Activated CD4-positive, alpha-beta T cell treated with anti-CD3 and anti-CD28 coated beads, Interleukin-2, amount 50 U/mL, for 48 hours (primary cell): ENCODE data around the gene PACSIN2.
A peak's percentile ranks its signal among the peaks of the same experiment; 100 is the strongest.

Source experiments
- DNase-seq, 2 experiments: peaks; one replicate each; pipeline ENCODE4 v3.0.0-alpha.2; 2020

Gene PACSIN2

DNA sequence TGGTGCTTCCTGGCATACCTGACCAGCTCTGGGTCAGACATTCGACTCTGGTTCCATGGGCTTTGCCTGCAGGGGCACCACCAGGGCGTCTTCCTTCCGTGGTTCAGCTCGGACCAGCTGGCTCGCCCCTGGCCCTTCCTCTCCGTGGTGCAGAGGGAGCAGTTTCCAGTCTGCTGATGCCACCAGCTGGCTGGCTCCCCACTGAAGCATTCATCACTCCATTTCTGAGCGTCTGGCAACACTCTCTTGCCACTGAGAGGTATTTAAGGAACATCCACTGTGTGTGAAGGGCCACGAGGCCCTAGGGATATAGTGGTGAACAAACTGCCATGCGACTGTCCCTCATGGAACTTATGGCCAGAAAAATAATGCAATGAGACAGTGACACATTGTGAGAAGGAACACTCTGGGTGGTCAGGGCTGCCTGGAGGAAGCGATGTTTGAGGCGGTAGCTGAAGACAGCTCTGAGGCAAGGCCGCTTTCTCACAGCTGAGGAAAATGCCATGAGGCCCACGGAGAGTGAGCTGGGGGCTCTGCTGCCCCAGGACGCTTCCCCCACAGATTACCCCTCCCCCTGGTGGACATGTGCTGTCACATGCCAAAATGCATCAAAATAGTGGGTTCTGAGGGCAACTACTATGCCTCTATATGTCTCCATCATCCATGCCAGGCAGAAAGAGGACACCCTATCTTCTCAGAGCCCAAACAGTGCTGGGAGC, 113.0 kb downstream of the PACSIN2 start:
- DNase-seq: no peak

DNA sequence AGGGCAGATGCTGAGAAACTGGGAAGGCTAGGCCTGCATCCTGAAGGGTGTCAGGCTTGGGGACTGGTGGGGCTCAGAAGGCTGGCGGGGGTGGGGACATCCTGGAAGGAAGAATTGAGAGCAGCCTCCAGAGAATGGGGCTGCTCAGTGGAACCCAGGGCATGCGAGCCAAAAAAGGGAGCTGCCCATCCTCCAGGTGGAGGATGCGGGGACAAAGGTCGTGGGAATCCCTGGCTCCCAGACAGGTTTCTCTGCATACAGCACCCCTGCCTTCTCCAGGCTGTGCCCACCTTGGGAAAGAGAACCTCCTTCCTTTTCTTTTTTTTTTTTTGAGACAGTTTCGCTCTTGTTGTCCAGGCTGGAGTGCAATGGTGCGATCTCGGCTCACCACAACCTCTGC, 117.0 kb downstream of the PACSIN2 start:
- DNase-seq: no peak

DNA sequence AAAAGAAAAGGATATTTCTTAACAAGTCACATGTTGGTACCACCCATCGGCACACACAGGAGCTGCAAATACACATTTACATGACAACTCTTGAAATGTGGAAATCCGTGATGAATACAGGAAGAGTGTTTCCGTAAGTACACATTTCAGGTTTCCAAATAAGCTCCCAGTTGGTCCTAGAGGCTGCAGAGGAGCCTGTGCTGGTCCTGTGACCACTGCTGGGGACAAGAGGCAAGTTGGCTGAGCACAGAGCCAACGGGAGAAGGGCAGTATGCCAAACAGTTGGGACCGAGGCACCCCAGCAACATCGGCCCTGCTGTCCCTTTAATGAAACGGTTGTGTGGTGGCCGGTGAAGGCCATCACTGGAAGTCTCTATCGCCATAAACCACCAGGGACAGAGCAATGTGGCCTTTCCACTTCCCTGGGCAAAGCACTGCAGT, 119.4 kb downstream of the PACSIN2 start:
- no peak for DNase-seq

DNA sequence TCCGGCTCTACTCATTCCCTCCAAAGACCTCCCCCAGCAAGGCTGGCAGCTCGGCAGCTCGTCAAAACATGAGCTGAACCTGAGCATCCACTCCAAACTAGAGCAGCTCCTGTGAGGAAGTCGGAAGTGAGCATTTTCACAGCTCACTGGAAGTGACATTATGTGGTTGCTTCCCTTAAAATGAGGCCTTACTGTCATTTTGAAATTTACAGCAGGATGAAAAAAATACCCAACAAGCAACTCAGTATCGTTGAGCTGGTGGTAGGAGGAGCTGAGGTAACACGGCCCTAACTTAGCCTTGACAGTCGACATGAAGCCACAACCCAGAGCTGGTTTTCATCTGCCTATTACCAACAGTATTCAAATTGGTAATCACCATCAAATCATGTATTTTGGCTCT, 119.9 kb downstream of the PACSIN2 start:
- DNase-seq: peak; percentile 15 to 28

DNA sequence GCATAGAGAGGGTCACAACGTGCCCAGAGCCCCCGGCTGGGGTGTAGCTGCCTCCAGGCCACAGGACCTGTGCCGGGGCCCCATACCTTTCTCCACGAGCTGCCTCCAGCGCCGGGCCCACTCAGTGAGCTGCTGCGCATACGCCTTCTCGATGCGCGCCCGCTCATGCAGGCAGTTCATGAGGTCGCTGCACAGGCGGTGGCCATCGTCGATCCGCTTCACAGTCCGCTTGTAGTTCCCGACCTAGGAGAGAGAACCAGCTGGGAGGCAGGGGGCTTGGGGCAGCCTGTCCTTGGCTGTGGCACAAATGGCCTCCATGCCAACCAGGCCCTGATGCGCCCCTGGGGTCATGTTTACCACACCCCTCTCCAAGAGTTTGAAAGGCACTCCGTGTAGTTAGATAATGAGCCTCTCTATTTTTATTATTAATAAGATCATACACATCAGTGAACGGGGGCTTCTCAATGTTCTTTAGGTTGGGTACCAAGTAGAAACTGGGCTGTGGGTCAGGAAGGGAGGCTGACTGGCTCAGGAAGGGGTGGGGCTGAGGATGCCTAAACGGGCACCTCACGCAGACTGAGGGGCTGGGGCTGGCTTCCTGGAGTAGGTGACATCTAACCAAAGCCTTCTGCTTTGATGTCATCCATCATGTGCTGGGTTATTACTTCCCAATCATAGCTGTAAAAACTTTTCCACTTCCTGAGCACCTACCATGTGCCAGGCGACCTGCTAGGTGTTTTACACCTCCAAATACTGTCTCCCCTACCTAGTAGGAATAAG, 121.4 kb downstream of the PACSIN2 start:
- DNase-seq: no peak

DNA sequence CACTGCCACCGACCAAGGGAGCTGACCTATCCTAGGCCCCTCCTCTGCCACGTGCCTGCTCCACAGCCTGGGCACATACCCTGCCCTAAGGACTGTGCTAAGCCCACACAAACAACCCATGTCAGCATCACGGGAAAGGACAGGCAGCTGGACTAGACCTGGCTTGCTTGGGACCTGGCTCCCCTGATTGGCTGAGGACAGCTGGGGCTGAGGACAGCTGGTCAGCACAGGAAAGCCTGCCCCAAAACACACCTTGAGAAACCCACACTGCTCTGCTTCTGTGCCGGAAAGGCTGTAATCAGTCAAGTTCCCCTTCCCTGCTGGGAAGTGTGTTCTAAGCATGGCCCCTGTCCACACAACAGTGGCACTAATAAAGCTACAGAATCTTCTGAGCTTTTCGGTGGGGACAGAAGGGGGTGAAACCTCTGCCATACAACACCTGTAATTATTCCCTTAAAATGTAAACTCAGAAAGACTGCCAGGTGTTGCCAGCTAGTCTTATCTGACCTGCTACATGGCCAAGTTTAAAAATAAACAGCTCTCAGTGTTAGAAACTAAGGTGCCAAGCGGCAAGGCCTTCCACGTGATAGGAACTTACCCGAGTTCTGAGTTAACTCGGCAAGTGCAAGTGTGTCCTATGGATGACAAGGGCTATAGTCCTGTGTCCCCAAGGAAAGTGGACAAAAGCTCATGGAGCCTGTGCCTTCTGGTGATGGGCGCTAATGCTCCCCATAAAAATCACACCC, 122.2 kb downstream of the PACSIN2 start:
- no peak for DNase-seq

DNA sequence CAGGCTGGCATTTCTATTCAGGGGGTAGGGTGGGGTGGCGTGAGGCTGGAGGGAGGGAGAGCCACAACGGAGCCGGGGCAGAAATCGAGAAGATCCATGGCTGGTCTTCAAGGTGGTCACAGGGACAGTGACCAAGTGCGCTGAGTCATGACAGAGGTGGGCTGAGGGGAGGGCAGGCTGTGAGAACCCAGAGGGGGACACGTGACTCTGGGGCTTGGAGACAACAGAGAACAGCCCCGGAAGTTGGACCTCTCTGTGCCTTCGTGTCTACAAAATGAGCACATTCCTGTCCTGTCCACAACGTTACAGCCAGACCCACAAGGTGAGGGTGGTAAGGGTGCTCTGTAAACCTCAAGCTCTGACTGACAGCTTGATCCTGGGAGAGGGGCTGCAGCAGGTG, 122.8 kb downstream of the PACSIN2 start:
- no peak for DNase-seq

DNA sequence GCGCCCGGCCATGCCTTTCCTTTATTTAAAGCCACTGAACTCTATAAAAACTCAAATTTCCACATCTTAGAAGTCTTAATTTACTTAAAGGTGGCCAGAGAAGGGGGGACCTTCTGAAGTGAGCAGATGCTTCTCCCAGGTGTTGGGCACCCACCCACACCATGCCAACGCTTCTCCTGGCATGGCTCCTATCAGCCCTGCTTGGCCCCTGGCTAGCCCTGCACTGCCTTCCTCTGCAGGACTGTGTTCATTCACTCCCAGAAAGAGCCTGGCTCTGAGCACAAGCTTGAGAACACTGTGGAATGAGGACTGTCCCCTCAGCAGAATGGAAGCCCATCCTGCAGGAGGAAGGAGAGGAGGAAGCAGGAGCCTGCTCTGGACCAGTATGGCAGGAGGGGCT, 123.3 kb downstream of the PACSIN2 start:
- no peak for DNase-seq

DNA sequence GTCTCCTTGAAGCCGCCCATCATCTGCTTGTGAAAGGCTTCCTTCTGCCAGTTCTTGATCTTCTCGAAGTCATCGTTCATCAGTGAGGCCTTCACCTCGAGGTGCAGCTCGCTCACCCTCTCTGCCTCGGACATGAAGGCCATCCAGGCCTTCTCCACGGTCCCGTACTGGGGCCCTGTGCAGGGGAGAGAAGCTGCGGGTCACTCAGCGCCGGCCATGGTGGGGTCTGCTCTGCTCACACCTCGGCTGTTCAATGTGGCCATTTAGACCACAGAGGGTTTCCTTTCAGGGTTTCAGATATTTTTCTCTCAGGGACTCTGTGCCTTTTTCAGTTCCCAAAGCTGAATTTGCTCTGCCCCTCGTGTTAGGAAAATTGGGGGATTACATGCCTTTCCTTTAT, 123.9 kb downstream of the PACSIN2 start:
- no peak for DNase-seq

DNA sequence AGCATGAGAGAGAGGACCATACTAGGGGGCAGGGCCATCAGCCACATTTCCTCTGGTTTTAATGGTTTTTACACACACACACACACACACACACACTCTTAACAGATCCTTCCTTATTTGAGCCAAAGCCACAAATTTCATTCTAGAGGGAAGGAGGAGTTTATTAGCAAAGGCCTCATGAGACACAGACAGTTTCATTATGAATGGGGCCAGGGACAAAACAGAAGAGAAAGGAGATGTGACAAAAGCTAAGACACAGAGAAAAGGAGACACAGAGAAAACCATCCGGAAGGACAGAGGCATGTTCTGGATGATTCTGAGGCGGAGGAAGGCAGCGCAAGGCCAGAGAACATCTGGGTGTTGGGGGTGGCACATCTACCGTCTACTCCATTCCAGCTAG, 125.6 kb downstream of the PACSIN2 start:
- DNase-seq: no peak

DNA sequence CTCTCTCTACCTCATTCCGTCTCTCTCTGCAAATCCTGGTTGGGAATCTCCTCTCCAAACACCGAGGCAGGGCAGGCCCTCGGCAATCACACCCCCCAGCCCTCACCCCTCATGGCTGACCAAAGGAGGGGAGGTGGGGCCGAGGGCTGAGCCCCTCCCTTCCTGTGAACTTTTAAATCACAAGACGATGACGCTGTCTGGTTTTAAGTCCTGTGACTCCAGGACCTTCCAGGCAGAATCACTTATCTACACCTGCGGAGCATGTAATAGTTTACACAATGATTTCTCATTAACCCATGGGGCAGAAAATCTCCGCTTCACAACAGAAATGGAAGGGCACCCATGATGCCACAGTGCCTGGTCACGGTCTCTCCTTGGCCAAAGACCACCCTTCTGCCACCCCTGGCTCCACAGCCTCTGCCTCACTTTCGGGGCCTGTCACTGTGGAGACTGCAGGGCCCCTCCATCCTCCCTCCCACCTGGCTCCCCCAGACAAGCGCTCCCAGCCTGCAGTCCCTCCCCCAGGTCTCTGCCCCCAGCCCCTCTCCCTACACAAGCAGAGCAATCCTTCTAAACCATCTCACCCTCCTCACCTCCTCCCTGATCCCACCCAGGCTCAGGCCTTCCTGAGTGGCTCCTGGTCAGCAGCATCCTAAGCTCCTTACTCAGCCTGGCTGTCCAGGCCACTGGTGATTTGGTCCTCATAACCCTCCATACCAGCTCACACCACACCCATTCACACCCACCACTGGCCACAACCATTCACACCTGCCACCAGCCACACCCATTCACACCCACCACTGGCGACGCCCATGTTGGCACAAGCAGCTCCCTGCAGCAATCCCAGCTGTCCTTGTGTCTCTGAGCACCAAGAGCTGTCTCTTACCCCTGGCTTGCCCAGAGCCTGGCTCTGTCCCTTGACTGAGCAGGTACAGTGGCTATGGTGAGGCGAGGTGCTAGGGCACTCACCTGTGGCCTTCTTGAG, 127.1 kb downstream of the PACSIN2 start:
- no peak for DNase-seq

DNA sequence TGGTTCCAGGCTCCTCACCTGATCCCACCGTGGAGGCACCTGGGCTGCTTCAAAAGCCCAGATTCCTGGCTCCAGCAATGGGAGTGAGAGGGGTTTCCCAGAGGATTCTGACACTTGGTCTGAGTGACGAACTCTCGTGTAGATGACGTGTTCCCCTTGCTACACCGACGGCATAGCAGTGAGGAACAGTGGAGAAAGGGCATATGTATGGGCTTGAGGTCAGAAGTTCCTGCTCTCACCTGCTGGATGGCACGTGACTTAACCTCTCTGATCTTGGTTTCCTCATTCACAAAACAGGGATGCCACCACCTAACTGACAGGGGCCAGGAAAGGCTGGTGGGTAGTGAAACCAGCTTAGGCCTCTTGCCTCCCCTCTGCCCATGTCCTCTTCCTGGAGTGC, 127.8 kb downstream of the PACSIN2 start:
- no peak for DNase-seq

DNA sequence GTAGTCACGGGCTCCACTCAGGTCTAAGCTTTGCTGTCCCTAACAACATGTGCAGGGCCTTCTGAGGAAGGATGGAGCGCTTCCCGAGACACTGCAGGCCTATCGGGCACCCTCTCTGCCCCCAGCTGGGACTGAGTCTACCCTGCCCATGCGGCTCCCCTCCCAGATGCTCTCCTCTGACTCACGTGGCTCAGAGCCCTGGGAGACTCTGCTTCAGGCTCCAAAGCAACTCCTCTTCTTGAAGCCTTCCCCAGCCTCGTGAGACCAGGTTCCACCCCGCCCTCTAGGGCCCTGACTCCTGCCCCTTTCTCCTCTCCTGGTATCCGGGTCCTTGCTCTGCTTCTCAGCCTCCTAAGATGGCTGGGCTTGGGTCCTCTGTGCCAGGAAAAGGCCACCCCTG, 129.5 kb downstream of the PACSIN2 start:
- no peak for DNase-seq

DNA sequence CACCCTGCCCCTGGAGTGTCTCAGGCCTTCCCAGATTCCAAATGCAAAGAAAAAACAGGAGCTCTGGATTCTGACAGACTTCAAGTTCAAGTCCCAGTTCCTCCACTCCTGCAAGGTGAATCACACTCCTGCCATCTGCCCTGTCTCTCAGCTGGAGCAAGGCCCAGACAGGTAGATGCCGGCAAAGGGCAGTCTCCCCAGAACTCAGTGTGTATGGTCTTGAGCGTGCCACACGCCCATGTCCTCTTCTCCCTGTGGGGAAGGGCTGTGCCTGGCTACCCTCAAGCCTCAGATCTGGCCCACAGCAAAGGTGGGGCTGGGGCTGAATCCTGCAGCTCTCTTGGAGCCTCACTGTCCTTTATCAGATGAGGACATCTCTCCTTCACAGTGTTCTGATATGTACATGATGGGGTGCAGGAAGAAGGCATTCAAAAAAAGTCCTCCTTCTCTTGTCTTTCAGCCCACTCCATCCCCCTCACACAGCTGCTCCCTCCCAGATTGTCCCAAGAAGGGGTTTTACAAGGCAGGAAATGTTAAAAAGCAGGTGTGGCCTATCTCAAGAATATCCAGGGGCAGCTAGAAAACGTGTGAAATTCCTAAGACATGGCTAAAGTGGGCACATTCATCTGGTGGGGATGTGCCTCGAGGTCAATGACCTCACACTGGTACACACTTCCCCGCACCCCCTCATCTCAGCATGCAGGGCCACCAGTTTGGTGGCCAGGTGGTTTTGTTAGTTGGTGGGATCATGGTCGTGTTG, 130.2 kb downstream of the PACSIN2 start:
- no peak for DNase-seq

DNA sequence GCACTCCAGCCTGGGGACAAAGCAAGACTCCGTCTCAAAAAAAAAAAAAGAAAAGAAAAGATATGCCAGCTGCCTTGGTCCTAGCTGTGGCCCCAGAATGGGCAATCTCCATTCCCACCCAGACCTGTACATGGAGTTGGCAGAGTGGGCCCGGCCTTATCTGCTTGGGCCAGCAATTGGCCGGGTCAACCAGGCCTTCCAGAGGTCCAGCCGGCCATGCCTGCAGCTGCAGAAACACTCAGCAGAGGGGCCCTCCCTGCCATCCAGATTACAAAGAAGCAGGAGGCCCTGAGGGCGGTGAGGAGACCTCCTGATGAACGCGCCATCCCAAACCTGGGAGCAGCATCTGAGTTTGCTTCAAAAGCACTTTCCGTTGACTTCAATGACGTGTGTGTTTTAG, 131.0 kb downstream of the PACSIN2 start:
- DNase-seq: no peak

DNA sequence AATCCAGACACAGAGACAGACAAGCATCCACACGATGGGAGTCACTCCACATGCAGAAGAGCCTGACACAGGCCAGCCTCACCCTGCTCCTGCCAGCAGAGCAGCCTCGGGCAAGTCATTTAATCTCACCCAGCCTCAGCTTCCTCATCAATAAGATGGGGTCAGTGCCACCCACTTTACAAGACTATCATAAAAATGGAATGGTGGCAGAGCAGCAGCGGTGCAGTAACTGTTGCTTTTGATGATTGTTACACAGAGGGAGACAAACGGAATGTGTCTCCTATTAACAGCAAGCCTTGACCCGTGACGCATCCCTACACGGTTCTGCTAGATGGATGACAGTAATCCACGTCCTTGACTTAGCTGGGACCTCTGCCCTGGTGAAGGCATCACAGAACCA, 131.8 kb downstream of the PACSIN2 start:
- no peak for DNase-seq

DNA sequence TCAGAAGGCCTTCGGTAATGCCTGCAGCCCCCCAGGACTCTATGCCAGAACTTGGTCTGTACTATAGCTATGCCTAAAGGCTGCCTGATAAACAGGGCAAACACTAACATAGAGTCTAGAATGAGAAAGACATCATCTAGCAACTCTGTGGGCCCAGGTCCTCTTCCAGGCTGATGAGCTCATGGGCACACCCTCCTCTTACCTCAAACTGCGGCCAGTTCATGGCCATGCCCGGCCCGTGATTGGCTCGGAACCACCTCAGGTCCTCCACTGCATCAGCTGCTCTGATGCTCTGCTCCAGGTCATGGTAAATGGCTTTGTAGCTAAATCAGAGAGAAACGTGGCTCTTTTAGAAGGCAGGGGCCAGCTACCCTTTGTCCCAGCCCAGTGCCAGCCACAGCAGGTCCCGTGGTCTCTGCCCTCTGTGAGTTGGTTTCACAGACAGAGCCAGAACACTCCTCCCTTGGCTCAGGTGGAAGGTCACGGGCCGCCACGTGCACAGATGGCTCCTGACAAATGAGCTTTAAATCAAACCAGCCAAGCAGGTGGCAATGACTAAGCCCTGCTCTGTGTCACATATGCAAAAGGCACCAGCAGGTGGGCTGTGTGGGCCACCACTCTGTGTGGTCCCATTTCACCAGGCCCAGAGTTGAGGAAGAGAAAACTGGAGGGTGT, 132.8 kb downstream of the PACSIN2 start:
- DNase-seq: no peak

DNA sequence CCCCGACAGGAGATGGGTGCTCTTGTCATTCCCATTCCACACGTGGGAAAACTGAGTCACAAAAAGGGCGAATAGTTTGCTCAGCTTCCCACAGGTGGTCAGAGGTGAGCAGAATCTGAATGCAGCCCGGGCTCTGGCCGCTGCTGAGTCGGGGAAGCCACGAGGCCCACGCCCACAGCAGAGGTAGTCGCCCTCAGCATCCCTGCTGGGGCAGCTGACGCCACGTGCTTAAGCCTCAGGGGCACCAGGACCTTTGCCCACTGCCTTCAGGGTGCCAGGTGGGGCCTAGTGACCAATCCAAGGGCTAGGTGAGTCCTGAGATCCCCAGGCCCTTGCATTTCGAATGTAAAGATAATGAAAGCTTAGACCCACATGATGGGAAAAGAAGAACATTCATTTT, 133.7 kb downstream of the PACSIN2 start:
- no peak for DNase-seq

DNA sequence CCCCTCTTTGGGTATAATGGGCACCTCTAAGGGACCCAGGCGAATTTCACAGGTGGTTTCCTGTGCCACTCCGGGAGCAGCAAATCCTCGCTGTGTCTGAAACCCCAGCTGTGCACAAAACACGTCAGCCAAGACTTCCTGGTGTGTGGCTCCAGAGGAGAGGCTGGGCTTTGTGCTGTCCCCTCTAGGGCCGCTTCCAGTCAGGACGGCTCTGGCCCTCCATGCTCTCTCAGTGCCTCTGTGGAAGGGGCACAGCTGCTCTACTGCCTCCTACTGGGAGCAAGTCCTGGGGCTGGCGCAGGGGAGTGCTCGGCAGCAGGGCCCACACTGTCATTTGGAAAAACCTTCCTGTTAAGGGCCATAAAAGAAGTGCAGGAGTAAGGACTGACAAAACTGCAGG, 134.1 kb downstream of the PACSIN2 start:
- no peak for DNase-seq

DNA sequence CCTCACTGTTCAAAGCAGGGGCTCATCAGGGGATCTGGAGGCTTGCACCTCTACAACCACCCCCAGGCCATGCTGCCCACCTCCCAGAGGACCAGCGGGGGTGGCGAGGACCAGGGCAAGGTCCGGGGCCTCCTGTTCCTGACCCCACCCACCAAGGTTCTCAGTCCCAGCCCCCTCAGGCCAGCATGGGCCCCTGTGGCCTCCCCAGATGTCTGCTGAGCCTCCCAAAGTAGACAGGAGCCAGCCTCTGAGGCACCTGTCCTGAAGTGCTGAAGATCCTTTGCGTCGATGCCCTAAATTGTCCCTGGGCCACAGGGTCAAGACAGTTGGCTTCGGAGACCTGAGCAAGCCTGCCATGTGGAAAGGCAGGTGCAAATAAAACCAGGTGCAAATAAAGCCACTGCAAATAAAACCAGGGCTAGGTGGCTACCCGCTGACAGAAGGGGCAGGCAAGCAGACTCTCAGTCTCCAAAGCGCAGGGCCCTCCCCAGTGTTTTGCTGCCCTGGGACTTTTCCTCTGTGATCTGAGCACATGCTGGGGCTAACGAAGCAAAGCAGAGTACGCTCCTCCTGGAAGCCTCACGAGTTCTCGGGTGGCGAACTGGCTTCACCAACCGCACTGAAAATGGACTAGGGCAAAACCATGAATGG, 135.5 kb downstream of the PACSIN2 start:
- DNase-seq: no peak
